ENCODE results near the gene SPEM3.

SPEM3 gene

DNA sequence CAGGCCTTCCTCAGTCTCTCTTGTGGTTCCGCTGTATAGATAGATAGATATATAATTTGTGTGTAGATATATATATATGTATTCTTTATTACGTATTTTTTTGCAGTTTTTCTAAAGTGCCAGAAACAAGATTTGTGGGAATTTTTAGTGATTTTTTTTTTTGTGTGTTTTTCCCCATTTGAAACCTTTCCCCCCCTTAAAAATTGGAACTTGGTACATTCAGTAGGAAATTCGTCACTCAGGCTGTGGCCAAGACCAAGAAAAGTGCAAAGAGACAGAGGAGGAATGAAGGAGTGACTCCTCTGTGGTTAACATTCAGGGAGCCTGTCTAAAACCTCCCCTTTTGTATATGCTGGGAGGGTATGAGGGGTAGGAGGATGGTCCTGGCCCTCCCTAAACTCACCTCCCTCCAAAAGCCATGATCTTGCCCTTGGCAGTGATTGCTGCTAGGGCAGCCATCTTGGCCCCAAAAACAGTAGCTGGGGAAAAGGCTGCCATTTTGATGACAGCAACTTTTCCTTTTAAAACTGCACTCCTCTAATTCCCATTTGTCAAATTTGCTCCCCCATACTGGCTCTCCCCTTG is 31.4 kb downstream of the SPEM3 start:
- no peak for DNase-seq
- intact Hi-C loops (cut with DNase I; ENCODE audit: low total_unique reads): no loop called here

DNA sequence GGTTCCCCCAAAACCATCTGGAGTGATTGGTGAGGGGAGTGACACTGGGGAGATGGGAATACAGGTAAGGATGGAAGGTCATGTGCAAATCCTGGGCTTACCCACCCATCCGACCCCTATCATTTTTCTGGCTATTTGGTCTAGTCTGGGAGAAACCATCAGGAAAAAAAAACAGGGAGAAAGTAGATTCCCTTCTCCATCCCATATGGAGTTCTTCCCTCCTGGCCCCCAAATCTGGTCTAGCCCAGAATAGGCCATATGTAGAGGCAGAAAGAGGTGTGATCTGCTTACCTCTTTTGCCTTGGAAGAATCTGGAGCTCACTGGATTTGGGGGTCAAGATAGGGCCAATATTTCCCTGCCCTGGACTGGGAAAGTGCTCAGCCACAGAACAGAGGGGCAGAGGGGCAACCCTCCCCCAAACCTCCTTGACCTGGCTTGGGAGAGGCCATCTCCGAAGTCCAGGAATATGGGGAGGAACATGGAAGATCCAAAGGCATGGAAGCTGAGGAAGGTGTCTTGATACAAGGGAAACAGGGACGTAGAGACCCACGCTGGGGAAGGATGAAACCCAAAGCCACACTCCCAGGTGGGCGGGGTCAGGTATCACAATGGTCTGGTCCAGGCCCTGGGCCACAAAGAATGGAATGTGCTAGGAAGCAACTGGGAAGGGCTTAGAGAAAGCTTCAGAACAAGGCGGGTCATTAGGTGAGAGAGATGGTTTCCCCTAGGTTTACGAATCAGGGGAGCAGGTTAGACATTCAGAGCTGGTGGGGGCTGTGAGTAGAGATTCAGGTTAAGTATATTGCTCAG is 32.4 kb downstream of the SPEM3 start:
- intact Hi-C loops (cut with DNase I; ENCODE audit: low total_unique reads): no loop called here
- H3K27me3 ChIP-seq: no peaks in the 10 kb centered on the region
- peak overlapping the region in 1 of 2 donors; percentile 4 for H3K27ac ChIP-seq
- peaks cover 30 to 44% (median 37%) of the 10 kb centered on the region in 3 donors for H3K36me3 ChIP-seq
- no peak for DNase-seq
- no peaks in the 10 kb centered on the region for H3K9me3 ChIP-seq
- peaks cover 0 to 14% (median 10%) of the 10 kb centered on the region in 4 donors for H3K4me1 ChIP-seq
- no peak overlapping the region for H3K4me3 ChIP-seq
- TF ChIP-seq, protein P1, sequence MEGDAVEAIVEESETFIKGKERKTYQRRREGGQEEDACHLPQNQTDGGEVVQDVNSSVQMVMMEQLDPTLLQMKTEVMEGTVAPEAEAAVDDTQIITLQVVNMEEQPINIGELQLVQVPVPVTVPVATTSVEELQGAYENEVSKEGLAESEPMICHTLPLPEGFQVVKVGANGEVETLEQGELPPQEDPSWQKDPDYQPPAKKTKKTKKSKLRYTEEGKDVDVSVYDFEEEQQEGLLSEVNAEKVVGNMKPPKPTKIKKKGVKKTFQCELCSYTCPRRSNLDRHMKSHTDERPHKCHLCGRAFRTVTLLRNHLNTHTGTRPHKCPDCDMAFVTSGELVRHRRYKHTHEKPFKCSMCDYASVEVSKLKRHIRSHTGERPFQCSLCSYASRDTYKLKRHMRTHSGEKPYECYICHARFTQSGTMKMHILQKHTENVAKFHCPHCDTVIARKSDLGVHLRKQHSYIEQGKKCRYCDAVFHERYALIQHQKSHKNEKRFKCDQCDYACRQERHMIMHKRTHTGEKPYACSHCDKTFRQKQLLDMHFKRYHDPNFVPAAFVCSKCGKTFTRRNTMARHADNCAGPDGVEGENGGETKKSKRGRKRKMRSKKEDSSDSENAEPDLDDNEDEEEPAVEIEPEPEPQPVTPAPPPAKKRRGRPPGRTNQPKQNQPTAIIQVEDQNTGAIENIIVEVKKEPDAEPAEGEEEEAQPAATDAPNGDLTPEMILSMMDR (IDR thresholded peaks at IDR 0.05): no peak

More for the DNA sequence above, 31.4 kb downstream of the SPEM3 start:
- TF ChIP-seq, protein P1 (IDR thresholded peaks at IDR 0.05): no peak
- Histone ChIP-seq H3K4me3 (no peak overlapping the region), H3K4me1 (peaks cover 0 to 13% (median 7%) of the 10 kb centered on the region in 4 donors), H3K9me3 (no peaks in the 10 kb centered on the region), H3K27me3 (no peaks in the 10 kb centered on the region), H3K27ac (peak overlapping the region in 1 of 2 donors; percentile 4), H3K36me3 (peaks cover 20 to 34% (median 29%) of the 10 kb centered on the region in 3 donors)

DNA sequence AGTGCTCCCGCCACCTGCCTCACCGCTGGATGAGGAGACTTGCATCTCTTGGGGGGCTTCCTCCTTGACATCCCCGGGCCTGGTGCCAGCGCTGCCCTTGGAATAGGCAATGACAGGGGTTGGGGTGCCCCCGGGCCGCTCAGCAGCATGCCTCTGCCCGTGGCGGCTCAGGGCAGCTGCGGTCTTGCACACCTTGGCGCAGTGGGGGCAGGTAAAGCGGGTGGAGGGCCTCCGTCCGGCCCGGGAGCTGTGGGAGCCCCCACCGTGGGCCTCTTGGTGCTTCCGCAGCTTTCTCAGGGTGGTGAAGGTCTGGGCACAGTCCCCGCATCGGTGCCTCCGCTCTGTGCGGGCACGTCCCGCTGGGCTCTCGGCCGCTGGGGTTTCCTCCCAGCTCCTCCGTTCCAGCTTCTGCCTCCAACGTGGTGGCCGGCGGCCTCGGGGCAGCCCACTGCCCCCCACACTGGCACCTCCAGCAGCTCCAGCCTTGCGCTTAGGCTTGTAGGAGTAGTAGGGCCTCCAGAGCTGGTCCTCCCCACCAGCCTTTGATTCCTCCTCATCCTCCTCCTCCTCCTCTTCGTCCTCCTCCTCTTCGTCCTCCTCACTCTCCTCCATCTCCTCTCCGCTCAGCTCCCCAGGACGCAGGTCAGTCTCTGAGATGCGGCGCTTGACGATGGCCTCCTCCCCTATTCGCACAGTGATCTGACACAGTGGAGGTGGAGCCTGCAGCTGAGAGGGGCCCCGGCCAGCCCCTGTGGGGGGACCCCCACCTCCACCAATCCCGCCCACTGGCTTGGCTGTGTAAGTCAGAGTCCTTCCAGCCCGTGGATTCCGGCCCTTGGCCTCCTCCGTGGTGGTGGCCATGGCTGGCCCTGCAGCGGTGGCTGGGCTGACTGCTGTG is 34.1 kb downstream of the SPEM3 start:
- Histone ChIP-seq H3K4me1 (peaks cover 7 to 19% (median 18%) of the 10 kb centered on the region in 4 donors), H3K36me3 (peaks cover 31 to 56% (median 44%) of the 10 kb centered on the region in 3 donors), H3K27ac (no peak overlapping the region), H3K9me3 (no peaks in the 10 kb centered on the region), H3K27me3 (no peaks in the 10 kb centered on the region), H3K4me3 (no peak overlapping the region)
- TF ChIP-seq, protein P1 (IDR thresholded peaks at IDR 0.05): no peak
- intact Hi-C loops (cut with DNase I; ENCODE audit: low total_unique reads): no loop called here
- DNase-seq: peak in 1 of 2 donors; percentile 69

DNA sequence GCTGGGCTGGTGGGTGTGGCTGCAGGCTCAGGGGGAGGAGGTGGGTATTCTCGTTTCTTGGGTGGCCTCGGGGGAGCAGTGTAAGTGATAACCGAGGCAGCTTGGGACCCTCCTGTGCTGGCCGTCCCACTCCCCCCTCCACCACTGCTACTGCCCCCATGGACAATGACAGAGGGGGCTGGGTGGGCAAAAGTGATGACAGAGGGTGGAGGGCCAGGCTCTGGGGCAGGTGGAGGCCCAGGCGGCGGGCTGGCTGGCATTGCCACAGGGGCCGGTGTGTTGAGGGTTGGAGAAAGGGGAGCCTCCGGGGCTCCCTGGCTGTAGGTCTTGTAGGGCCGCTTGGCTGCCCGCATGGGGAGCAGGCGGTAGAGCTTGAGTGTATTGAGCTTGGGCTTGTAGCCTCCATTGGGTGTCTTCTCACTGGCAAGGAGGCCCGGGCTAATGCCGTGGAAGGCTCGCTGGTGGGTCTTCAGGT is 34.8 kb downstream of the SPEM3 start:
- intact Hi-C loops (cut with DNase I; ENCODE audit: low total_unique reads): no loop called here
- TF ChIP-seq, protein P1 (IDR thresholded peaks at IDR 0.05): no peak
- no peak for DNase-seq
- H3K4me1 ChIP-seq: peaks cover 7 to 26% (median 18%) of the 10 kb centered on the region in 4 donors
- H3K36me3 ChIP-seq: peaks cover 31 to 56% (median 44%) of the 10 kb centered on the region in 3 donors
- H3K27ac ChIP-seq: no peak overlapping the region
- no peaks in the 10 kb centered on the region for H3K9me3 ChIP-seq
- H3K4me3 ChIP-seq: no peak overlapping the region
- H3K27me3 ChIP-seq: no peaks in the 10 kb centered on the region

DNA sequence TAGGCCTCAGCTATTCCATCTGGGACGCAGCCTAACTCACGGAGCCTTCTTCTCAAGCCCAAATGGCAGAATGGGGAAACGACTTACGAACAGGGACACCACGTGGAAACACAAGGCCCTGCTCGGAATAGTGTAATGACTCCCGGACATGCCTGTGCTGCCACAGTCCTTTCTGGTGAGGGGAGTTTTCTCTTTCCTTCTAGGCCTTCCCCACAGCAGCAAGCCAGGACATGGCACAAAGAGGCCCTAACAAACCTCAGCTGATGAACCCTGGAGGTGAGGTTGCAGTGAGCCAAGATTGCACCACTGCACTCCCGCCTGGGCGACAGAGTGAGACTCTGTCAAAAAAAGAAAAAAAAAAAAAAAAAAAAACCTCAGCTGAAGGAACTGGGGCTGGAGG is 35.4 kb downstream of the SPEM3 start:
- H3K4me1 ChIP-seq: peaks cover 7 to 32% (median 19%) of the 10 kb centered on the region in 4 donors
- H3K27me3 ChIP-seq: no peaks in the 10 kb centered on the region
- no peak for DNase-seq
- H3K36me3 ChIP-seq: peaks cover 31 to 56% (median 44%) of the 10 kb centered on the region in 3 donors
- no peak overlapping the region for H3K27ac ChIP-seq
- H3K9me3 ChIP-seq: no peaks in the 10 kb centered on the region
- TF ChIP-seq, protein P1 (IDR thresholded peaks at IDR 0.05): no peak
- H3K4me3 ChIP-seq: no peak overlapping the region
- intact Hi-C loops (cut with DNase I; ENCODE audit: low total_unique reads): no loop called here
